MM.1S (cell line): ENCODE measurements around the gene ARL8B.

Experiments
- EZH2 ChIP-seq: fragments of 300-600 bp; sonication (generic); optimal IDR thresholded peaks from 2 replicates; pipeline ENCODE3; 2017; ENCODE audit warnings: low read depth, mild to moderate bottlenecking, antibody characterized with exemption, low read length, mixed read lengths
- EZH2phosphoT487 ChIP-seq: fragments of 300-600 bp; sonication (generic); IDR thresholded peaks from 2 replicates; pipeline ENCODE4 v1.6.1; 2018; ENCODE audit warnings: antibody characterized with exemption, low read length
- TF ChIP-seq, protein P1 (sequence below): fragments of 300-600 bp; sonication (generic); IDR thresholded peaks from 2 replicates; pipeline ENCODE4 v1.5.1; 2016; ENCODE audit warnings: antibody characterized with exemption, low read length, mixed read lengths

GRCh38 chr3:5096336-5097008 is 25.6 kb upstream of the ARL8B start:
- TF ChIP-seq, protein P1, sequence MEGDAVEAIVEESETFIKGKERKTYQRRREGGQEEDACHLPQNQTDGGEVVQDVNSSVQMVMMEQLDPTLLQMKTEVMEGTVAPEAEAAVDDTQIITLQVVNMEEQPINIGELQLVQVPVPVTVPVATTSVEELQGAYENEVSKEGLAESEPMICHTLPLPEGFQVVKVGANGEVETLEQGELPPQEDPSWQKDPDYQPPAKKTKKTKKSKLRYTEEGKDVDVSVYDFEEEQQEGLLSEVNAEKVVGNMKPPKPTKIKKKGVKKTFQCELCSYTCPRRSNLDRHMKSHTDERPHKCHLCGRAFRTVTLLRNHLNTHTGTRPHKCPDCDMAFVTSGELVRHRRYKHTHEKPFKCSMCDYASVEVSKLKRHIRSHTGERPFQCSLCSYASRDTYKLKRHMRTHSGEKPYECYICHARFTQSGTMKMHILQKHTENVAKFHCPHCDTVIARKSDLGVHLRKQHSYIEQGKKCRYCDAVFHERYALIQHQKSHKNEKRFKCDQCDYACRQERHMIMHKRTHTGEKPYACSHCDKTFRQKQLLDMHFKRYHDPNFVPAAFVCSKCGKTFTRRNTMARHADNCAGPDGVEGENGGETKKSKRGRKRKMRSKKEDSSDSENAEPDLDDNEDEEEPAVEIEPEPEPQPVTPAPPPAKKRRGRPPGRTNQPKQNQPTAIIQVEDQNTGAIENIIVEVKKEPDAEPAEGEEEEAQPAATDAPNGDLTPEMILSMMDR = no peak
- TF ChIP-seq EZH2phosphoT487 = no peak
- TF ChIP-seq EZH2 = no peak
